Pancreas (tissue), 10 donors: ENCODE data around the gene CASTOR1. TPM values are rescaled to one million over a fixed set of nuclear protein-coding genes. Genes with fewer than 3 reads are reported as not detected.

Experiments
- ATAC-seq, 4 donors: fragments of 200-7000 bp; cut with Tn5 transposase; one replicate each; pipeline versions ENCODE4 v1.8.0 to v1.9.1; 2020; ENCODE audit warnings: mild to moderate bottlenecking in 4 of 4, moderate library complexity in 4 of 4
- DNase-seq, 6 donors: peaks; one replicate each; pipeline ENCODE4 v3.0.0-alpha.2; 2020
- FAIRE-seq: peaks from 2 replicates; lab custom pipeline; 2012; peaks lifted over from hg19 to GRCh38; lab: Jason Lieb, UNC
- H3K27ac ChIP-seq, 4 donors: fragments of 200-600 bp; sonication (generic); 1 replicate in 3 of 4; 2 replicates in 1 of 4; pipeline versions ENCODE4 v1.5.0 to v1.8.0; 2020
- H3K27me3 ChIP-seq, 4 donors: fragments of 200-600 bp; one replicate each; pipeline ENCODE4 v1.8.0; 2021
- H3K36me3 ChIP-seq, 3 donors: fragments of 200-600 bp; sonication (generic) in 1 of 3; one replicate each; pipeline versions ENCODE4 v1.5.0 to v1.8.0; 2020 to 2021
- H3K4me1 ChIP-seq, 3 donors: fragments of 200-600 bp; one replicate each; pipeline ENCODE4 v1.8.0; 2021
- H3K4me3 ChIP-seq, 4 donors: fragments of 200-600 bp; sonication (generic) in 2 of 4; one replicate each; pipeline versions ENCODE4 v1.5.0 to v1.8.0; 2020 to 2021
- H3K9me3 ChIP-seq, 4 donors: fragments of 200-600 bp; one replicate each; pipeline ENCODE4 v1.8.0; 2021
- WGBS, 2 donors: extraction: QIAGEN DNeasy Blood & Tissue Kit; methylation state at CpG; one replicate each; pipeline ENCODE4 v1.1.7; 2013; 5-methylcytosine and 5-hydroxymethylcytosine counted together
- intact Hi-C, 3 donors: fragments of 100-400 bp; cut with DNase I; formaldehyde crosslinking; loops; one replicate each; pipeline versions ENCODE4 v1.11.1 to v1.14.2; 2022
- polyA plus RNA-seq, 2 donors: library from polyadenylated mRNA; stranded (reverse); fragments of 200-250 nt; gene quantifications; one replicate each; pipeline ENCODE4 v1.2.3, GENCODE V29; 2013
- total RNA-seq, 6 donors: library from RNA; stranded (reverse); fragmentation: NEBNext Ultra II Directional in 4 of 6; extraction: Animal tissue kit (Norgen Biotek cat#: 25700) in 4 of 6; gene quantifications; one replicate each; pipeline versions ENCODE4 v1.2.1 to v1.2.4, GENCODE V29; 2021 to 2023
- TF ChIP-seq, protein P1 (sequence below), 4 donors: fragments of 200-600 bp; sonication (generic) in 3 of 4; IDR thresholded peaks; one replicate each; pipeline versions ENCODE4 v1.5.0 to v1.8.0; 2021; ENCODE audit warnings: antibody characterized with exemption in 4 of 4
- donor health status: healthy with polysubstance abuse.
- donor health status: DM: no; HTN: no; CAD: no; lungs with moderate emphysema.
- donor health status: DM: no; HTN: no; CAD: no.
- donor health status: control.
- donor health status: control.
- donor health status: Bipolar disorder and iron deficiency.
- donor health status: DM: yes; HTN: yes; CAD: no.
- donor health status: DM: no; HTN: no; CAD: no.
- donor health status: DM: no; HTN: no; CAD: no.
- donor health status: DM: yes; HTN: yes; CAD: no.

Gene CASTOR1
- total and polyA plus RNA-seq, 8 donors: 1.8 to 8.3 (median 4.2) TPM

DNA sequence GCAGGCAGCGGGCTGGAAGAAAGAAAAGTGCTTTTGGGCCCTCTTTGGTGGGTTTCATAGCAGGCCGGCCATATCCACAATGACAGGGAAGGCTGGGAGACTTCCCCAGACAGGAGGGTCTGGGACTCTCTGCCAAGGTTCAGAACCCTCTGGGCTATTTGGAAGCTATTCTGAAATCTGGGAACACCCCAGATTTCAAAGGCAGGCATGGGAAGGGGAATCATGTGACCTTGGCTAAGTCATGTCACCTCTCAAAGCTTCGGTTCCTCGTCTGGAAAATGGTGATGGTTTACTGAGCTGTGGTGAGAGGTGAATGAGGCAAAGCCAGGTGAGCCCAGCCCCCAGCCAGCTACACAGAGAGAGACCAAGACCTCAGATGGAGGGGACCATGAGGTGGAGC is 4.6 kb downstream of the CASTOR1 start:
- DNase-seq (no peak), FAIRE-seq (no peak), ATAC-seq (no peak)
- Histone ChIP-seq H3K9me3 (no peaks in the 10 kb centered on the region), H3K4me3 (no peak overlapping the region), H3K27me3 (no peaks in the 10 kb centered on the region), H3K36me3 (no peaks in the 10 kb centered on the region), H3K27ac (no peak overlapping the region), H3K4me1 (peaks cover 0 to 7% (median 5%) of the 10 kb centered on the region in 3 donors)
- 83 to 90% methylated on average over 4 of the region's 4 CpGs for WGBS, 2 donors
- TF ChIP-seq, protein P1, sequence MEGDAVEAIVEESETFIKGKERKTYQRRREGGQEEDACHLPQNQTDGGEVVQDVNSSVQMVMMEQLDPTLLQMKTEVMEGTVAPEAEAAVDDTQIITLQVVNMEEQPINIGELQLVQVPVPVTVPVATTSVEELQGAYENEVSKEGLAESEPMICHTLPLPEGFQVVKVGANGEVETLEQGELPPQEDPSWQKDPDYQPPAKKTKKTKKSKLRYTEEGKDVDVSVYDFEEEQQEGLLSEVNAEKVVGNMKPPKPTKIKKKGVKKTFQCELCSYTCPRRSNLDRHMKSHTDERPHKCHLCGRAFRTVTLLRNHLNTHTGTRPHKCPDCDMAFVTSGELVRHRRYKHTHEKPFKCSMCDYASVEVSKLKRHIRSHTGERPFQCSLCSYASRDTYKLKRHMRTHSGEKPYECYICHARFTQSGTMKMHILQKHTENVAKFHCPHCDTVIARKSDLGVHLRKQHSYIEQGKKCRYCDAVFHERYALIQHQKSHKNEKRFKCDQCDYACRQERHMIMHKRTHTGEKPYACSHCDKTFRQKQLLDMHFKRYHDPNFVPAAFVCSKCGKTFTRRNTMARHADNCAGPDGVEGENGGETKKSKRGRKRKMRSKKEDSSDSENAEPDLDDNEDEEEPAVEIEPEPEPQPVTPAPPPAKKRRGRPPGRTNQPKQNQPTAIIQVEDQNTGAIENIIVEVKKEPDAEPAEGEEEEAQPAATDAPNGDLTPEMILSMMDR (IDR thresholded peaks at IDR 0.05): no peak
- intact Hi-C loops: loop anchor here in 2 of 3 donors (5.0 kb wide), 2 partner anchors 98 to 103 kb away; partner anchors contain the start of gene RNF215 (in 1 of the 2)

DNA sequence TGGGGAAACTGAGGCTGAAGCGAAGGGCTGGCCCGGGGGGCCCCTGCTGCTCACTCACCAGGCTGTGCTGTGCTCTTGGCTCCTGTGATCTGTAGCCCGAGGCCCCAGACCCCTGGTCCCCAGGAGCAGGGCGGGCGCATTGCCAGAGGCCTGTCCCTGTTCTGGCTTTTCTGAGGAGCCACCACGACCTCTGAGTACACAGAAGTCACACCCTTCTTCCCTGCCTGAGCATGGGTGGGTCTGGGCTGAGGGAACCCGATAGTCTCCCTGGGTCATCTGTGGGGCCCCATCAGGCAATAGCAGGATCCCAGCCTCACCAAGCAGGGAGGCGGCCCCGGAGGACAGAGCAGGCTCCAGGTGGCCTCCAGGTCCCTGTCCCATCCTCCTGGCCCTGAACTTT is 5.1 kb downstream of the CASTOR1 start:
- FAIRE-seq (no peak), ATAC-seq (no peak), DNase-seq (peak in 2 of 6 donors; percentile 42 to 65)
- no peaks in the 10 kb centered on the region for H3K36me3 ChIP-seq
- no peaks in the 10 kb centered on the region for H3K27me3 ChIP-seq
- peaks cover 0 to 7% (median 5%) of the 10 kb centered on the region in 3 donors for H3K4me1 ChIP-seq
- H3K4me3 ChIP-seq: no peak overlapping the region
- H3K9me3 ChIP-seq: no peaks in the 10 kb centered on the region
- intact Hi-C loops: no loop called here
- TF ChIP-seq, protein P1 (IDR thresholded peaks at IDR 0.05): no peak
- WGBS, 2 donors: 82% methylated on average over 9 of the region's 9 CpGs
- H3K27ac ChIP-seq: no peak overlapping the region

DNA sequence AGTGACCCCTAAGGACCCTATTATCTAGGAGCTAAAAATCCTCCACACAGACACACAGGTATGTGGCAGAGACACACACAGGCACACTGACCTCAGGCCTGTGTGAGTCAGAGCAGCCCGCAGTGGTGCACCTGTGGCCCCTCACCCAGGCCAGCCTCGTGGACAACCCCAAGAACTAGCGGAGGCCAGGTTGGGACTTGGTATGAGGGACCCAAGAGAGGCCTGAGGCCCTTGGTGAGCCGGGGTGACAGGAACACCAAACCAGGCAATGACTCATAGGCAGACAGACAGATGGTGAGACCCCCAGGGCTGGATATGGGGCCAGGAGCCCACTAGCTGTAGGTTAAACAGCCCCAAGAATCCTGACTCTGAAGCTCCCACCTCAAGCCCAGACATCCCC is 6.0 kb downstream of the CASTOR1 start:
- peaks cover 0 to 3% (median 2%) of the 10 kb centered on the region in 3 donors for H3K4me1 ChIP-seq
- no peaks in the 10 kb centered on the region for H3K27me3 ChIP-seq
- DNase-seq: peak in 2 of 6 donors; percentile 22 to 45
- no peak overlapping the region for H3K4me3 ChIP-seq
- H3K27ac ChIP-seq: no peak overlapping the region
- no peaks in the 10 kb centered on the region for H3K9me3 ChIP-seq
- intact Hi-C loops: no loop called here
- FAIRE-seq: no peak
- no peak for ATAC-seq
- WGBS, 2 donors: 91 to 92% methylated on average over 4 of the region's 4 CpGs
- TF ChIP-seq, protein P1 (IDR thresholded peaks at IDR 0.05): no peak
- H3K36me3 ChIP-seq: no peaks in the 10 kb centered on the region

DNA sequence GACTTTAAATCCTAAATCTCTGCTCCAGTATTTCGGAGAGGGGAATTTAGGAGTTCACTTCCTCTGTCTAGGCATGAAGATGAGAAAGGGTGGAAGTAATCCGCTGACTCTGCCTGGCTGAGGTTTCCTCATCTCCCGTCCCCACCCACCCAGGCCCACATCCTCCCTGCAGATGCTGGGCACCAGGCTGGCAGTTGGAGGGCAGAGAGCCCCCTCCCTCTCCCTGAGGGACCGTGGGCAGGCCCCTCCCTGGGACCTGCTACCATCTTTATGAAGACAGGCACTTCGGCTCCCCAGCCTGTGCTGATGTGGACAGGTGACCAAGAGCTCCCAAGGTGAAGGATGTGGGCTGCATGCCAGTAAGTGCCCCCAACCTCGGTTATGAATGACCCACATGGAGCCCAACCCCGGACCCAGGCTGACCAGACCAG is 6.7 kb downstream of the CASTOR1 start:
- no peaks in the 10 kb centered on the region for H3K36me3 ChIP-seq
- DNase-seq (peak in 2 of 6 donors; percentile 21 to 67), ATAC-seq (no peak), FAIRE-seq (no peak)
- no peak overlapping the region for H3K4me3 ChIP-seq
- H3K4me1 ChIP-seq: no peaks in the 10 kb centered on the region
- WGBS, 2 donors: 72 to 75% methylated on average over 7 of the region's 7 CpGs
- H3K27me3 ChIP-seq: no peaks in the 10 kb centered on the region
- intact Hi-C loops: no loop called here
- H3K27ac ChIP-seq: no peak overlapping the region
- no peaks in the 10 kb centered on the region for H3K9me3 ChIP-seq
- TF ChIP-seq, protein P1 (IDR thresholded peaks at IDR 0.05): no peak

GRCh38 chr22:30280505-30280904 is 8.8 kb downstream of the CASTOR1 start:
- Histone ChIP-seq H3K4me3 (no peak overlapping the region), H3K27me3 (no peaks in the 10 kb centered on the region), H3K36me3 (no peaks in the 10 kb centered on the region), H3K4me1 (no peaks in the 10 kb centered on the region), H3K27ac (no peak overlapping the region), H3K9me3 (no peaks in the 10 kb centered on the region)
- intact Hi-C loops: no loop called here
- no peak for DNase-seq
- 66 to 70% methylated on average over 8 of the region's 8 CpGs for WGBS, 2 donors
- no peak for ATAC-seq
- no peak for FAIRE-seq
- TF ChIP-seq, protein P1 (IDR thresholded peaks at IDR 0.05): no peak
